CD14-positive monocyte (primary cell): ENCODE measurements around the gene GLRX5. TPM values are rescaled to one million over a fixed set of nuclear protein-coding genes. Genes with fewer than 3 reads are reported as not detected.
A peak's percentile ranks its signal among the peaks of the same experiment; 100 is the strongest.

Experiments
- DNase-seq, 3 donors: peaks; one replicate each; pipeline ENCODE4 v3.0.0-alpha.2; 2011 to 2022
- H2AFZ ChIP-seq: 2 replicates; pipeline ENCODE4 v1.6.0; 2012; ENCODE audit warnings: mild to moderate bottlenecking, low read depth, low read length, inconsistent platforms; ENCODE audit not compliant: insufficient read depth, poor library complexity, severe bottlenecking
- H3K27ac ChIP-seq, 2 donors: 1 replicate in 1 of 2; 2 replicates in 1 of 2; pipeline ENCODE4 v1.5.1; 2012 to 2013; ENCODE audit warnings: low read length in 2 of 2, control low read depth in 1 of 2, inconsistent platforms in 1 of 2, low read depth in 1 of 2, mild to moderate bottlenecking in 1 of 2
- H3K27me3 ChIP-seq, 2 donors: one replicate each; pipeline versions ENCODE4 v1.6.0 to v1.6.1; 2011 to 2013; ENCODE audit warnings: low read length in 2 of 2; ENCODE audit not compliant: control insufficient read depth in 2 of 2, insufficient read depth in 2 of 2
- H3K36me3 ChIP-seq, 2 donors: replicated peaks in 1 of 2; 1 replicate in 1 of 2; 2 replicates in 1 of 2; pipeline versions ENCODE4 v1.5.1 to v1.6.1; 2012 to 2013; ENCODE audit warnings: low read length in 2 of 2, control low read depth in 1 of 2, inconsistent platforms in 1 of 2, mild to moderate bottlenecking in 1 of 2; ENCODE audit not compliant: insufficient read depth in 2 of 2, control insufficient read depth in 1 of 2
- H3K4me1 ChIP-seq, 2 donors: 1 replicate in 1 of 2; 2 replicates in 1 of 2; pipeline versions ENCODE4 v1.5.1 to v1.6.1; 2012 to 2013; ENCODE audit warnings: low read length in 2 of 2, control low read depth in 1 of 2, inconsistent platforms in 1 of 2, mild to moderate bottlenecking in 1 of 2, moderate library complexity in 1 of 2; ENCODE audit not compliant: insufficient read depth in 2 of 2, control insufficient read depth in 1 of 2
- H3K4me2 ChIP-seq: replicated peaks from 2 replicates; pipeline ENCODE3; 2012; ENCODE audit warnings: low read length, moderate library complexity, mild to moderate bottlenecking; ENCODE audit not compliant: poor library complexity, severe bottlenecking; ENCODE audit errors: extremely low read depth
- H3K4me3 ChIP-seq, 3 experiments: fragments of 200-600 bp in 1 of 3; sonication (generic) in 1 of 3; replicated peaks in 1 of 3; 1 replicate in 2 of 3; 2 replicates in 1 of 3; pipeline ENCODE4 v1.5.1; 2011 to 2013; ENCODE audit warnings: low read length in 3 of 3, mild to moderate bottlenecking in 3 of 3, control low read depth in 2 of 3, low read depth in 2 of 3, inconsistent platforms in 1 of 3, moderate library complexity in 1 of 3
- H3K79me2 ChIP-seq: 2 replicates; pipeline ENCODE4 v1.6.0; 2012; ENCODE audit warnings: mild to moderate bottlenecking, control low read depth, inconsistent platforms, low read length, moderate library complexity; ENCODE audit not compliant: insufficient read depth
- H3K9ac ChIP-seq: 2 replicates; pipeline ENCODE4 v1.6.0; 2017; ENCODE audit warnings: low read length, mild to moderate bottlenecking; ENCODE audit not compliant: insufficient read depth, poor library complexity, severe bottlenecking
- H3K9me3 ChIP-seq, 2 donors: replicated peaks in 1 of 2; 1 replicate in 1 of 2; 2 replicates in 1 of 2; pipeline versions ENCODE4 v1.5.1 to v1.6.1; 2012 to 2013; ENCODE audit warnings: low read length in 2 of 2, control low read depth in 1 of 2; ENCODE audit not compliant: control insufficient read depth in 1 of 2, insufficient read depth in 1 of 2
- H4K20me1 ChIP-seq: 2 replicates; pipeline ENCODE4 v1.6.0; 2012; ENCODE audit warnings: mild to moderate bottlenecking, low read length, control low read depth, moderate library complexity; ENCODE audit not compliant: insufficient read depth
- H3K27ac Mint-ChIP-seq, 7 donors: one replicate each; pipeline ENCODE4 v1.8.0; 2020; ENCODE audit warnings: mild to moderate bottlenecking in 7 of 7, mixed read lengths in 7 of 7, moderate library complexity in 6 of 7, inconsistent platforms in 2 of 7
- H3K27me3 Mint-ChIP-seq, 3 donors: one replicate each; pipeline ENCODE4 v1.8.0; 2021 to 2022; ENCODE audit warnings: low read depth in 3 of 3, mild to moderate bottlenecking in 3 of 3, mixed read lengths in 3 of 3, moderate library complexity in 3 of 3, inconsistent platforms in 1 of 3
- H3K36me3 Mint-ChIP-seq, 2 donors: one replicate each; pipeline ENCODE4 v1.8.0; 2020; ENCODE audit warnings: mixed read lengths in 2 of 2, inconsistent platforms in 1 of 2, mild to moderate bottlenecking in 1 of 2
- H3K4me1 Mint-ChIP-seq: one replicate; pipeline ENCODE4 v1.8.0; 2020; ENCODE audit warnings: mild to moderate bottlenecking, mixed read lengths
- H3K4me3 Mint-ChIP-seq, 2 donors: one replicate each; pipeline ENCODE4 v1.8.0; 2020; ENCODE audit warnings: mild to moderate bottlenecking in 2 of 2, mixed read lengths in 2 of 2, moderate library complexity in 1 of 2
- H3K9me3 Mint-ChIP-seq, 7 donors: one replicate each; pipeline ENCODE4 v1.8.0; 2020 to 2022; ENCODE audit warnings: mixed read lengths in 7 of 7, mild to moderate bottlenecking in 6 of 7, moderate library complexity in 6 of 7, inconsistent platforms in 2 of 7
- WGBS: methylation state at CpG from one replicate; pipeline ENCODE4 v1.1.5; 2013; ENCODE audit warnings: missing lambda C conversion rate; ENCODE audit not compliant: insufficient coverage; 5-methylcytosine and 5-hydroxymethylcytosine counted together
- intact Hi-C, 2 donors: fragments of 100-400 bp; cut with micrococcal nuclease; formaldehyde crosslinking; loops; one replicate each; pipeline versions ENCODE4 v1.15.0 to v1.15.1; 2023
- polyA minus RNA-seq: library from RNA; depleted of rRNA, polyadenylated mRNA; stranded (reverse); fragments of >200 nt; gene quantifications from 2 replicates; pipeline ENCODE4 v1.2.3, GENCODE V29; 2012
- polyA plus RNA-seq, 3 donors: library from polyadenylated mRNA; depleted of rRNA in 1 of 3; unstranded in 2 of 3; stranded (reverse) in 1 of 3; fragments of 300-500 nt in 2 of 3; fragments of >200 nt in 1 of 3; fragmentation: Illumina TruSeq in 2 of 3; gene quantifications; 1 replicate in 2 of 3; 2 replicates in 1 of 3; pipeline ENCODE4 v1.2.3, GENCODE V29; 2012 to 2021
- total RNA-seq, 12 experiments: library from RNA in 1 of 12; stranded (reverse) in 1 of 12; fragments of 120-200 nt in 1 of 12; gene quantifications; one replicate each; pipeline ENCODE4 v1.2.4 and lab custom pipeline; 2013 to 2026; ENCODE audit warnings: mixed read lengths in 6 of 12, inconsistent platforms in 1 of 12
- TF ChIP-seq, protein P1 (sequence below): fragments of 200-600 bp; IDR thresholded peaks from one replicate; pipeline ENCODE4 v1.8.0; 2022; ENCODE audit warnings: antibody characterized with exemption, mild to moderate bottlenecking

GLRX5 gene
- 28.6 TPM for total RNA-seq (2013)
- polyA plus RNA-seq = 10 to 100 TPM; 10.9 to 43.1 (median 31.1) TPM
- 6.4 and 13.1 TPM in 2 replicates for polyA minus RNA-seq
- 2.2 to 14.3 (median 9.2) reads per million in 11 experiments for total RNA-seq (lab: John Stamatoyannopoulos, UW)

DNA sequence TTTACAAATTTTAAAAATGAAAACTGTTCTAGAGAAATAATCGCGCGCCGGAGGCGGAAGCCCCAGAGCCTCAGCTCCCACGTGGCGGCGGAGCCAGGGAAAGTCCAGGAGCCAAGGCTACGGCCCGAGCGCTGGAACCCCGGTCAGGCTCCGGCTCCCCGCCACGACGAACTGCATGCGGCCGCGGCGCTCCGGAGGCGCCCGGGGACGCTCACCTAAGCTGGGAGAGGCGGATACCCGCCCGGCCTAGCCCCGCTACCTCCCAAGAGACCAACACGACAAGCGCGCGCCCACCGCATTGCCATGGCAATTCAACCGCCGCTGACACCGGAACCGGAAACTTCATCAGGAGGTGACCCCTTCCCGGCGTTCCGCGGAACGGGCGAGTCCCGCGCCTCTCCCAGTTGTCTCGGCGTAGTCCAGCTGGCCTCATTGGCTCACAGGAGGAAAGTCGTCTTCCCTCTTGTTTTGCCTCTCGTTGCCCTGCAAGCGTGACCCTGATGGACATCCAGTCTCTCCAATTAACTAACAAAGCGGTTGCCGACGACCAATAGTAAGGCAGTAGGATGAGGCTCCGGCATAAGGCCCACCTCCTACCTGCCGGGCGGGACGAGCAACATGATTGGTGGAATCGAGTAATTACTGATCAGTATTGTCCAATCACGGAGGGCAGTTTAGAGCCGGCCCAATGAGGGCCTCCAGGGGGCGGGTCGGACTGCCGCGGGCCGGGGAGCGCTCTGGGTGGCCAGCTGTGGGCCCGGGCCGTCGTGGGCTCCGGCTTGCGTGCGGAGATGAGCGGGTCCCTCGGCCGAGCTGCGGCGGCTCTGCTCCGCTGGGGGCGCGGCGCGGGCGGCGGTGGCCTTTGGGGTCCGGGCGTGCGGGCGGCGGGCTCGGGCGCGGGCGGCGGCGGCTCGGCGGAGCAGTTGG, at the start of gene GLRX5:
TSS of gene GLRX5 (plus strand) at position 752 of the 927 bp plus-strand sequence. CDS start at position 792, 40 bp downstream.
- WGBS = under 1% methylated on average over 94 of the region's 97 CpGs
- Mint-ChIP-seq H3K4me3 (peak within 1 kb of the TSS; percentile 93 to 96), H3K36me3 (peaks cover 4 to 17% of the 10 kb centered on the region in 2 donors), H3K4me1 (peaks cover 47% of the 10 kb centered on the region), H3K27me3 (peaks cover 0 to 2% (median 0%) of the 10 kb centered on the region in 3 donors), H3K27ac (peak within 1 kb of the TSS; percentile 88 to 95 (median 92)), H3K9me3 (no peaks in the 10 kb centered on the region)
- Histone ChIP-seq H3K27me3 (no peaks in the 10 kb centered on the region), H4K20me1 (peaks cover 19% of the 10 kb centered on the region), H3K79me2 (peaks cover 89% of the 10 kb centered on the region), H3K27ac (peak within 1 kb of the TSS; percentile 58 to 83), H2AFZ (peak within 1 kb of the TSS; percentile 84), H3K4me1 (peaks cover 28 to 34% of the 10 kb centered on the region in 2 donors), H3K9me3 (no peaks in the 10 kb centered on the region), H3K4me2 (peak within 1 kb of the TSS; percentile 93), H3K9ac (peak within 1 kb of the TSS; percentile 83), H3K4me3 (peak within 1 kb of the TSS; percentile 73 to 90 (median 83)), H3K36me3 (peaks cover 0 to 3% of the 10 kb centered on the region in 2 donors)
- intact Hi-C loops = loop anchor here (2.0 to 5.0 kb wide), 2 partner anchors 37 to 92 kb away; no protein-coding TSS in a partner anchor
- TF ChIP-seq, protein P1, sequence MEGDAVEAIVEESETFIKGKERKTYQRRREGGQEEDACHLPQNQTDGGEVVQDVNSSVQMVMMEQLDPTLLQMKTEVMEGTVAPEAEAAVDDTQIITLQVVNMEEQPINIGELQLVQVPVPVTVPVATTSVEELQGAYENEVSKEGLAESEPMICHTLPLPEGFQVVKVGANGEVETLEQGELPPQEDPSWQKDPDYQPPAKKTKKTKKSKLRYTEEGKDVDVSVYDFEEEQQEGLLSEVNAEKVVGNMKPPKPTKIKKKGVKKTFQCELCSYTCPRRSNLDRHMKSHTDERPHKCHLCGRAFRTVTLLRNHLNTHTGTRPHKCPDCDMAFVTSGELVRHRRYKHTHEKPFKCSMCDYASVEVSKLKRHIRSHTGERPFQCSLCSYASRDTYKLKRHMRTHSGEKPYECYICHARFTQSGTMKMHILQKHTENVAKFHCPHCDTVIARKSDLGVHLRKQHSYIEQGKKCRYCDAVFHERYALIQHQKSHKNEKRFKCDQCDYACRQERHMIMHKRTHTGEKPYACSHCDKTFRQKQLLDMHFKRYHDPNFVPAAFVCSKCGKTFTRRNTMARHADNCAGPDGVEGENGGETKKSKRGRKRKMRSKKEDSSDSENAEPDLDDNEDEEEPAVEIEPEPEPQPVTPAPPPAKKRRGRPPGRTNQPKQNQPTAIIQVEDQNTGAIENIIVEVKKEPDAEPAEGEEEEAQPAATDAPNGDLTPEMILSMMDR = no peak
- DNase-seq = peak; percentile 99 to 100 (median 99)

- Histone ChIP-seq H3K4me3 (no peak overlapping the region), H3K27me3 (no peaks in the 10 kb centered on the region), H3K9me3 (no peaks in the 10 kb centered on the region), H3K4me2 (no peak overlapping the region), H3K9ac (no peak overlapping the region), H2AFZ (no peak overlapping the region), H4K20me1 (peaks cover 100% of the 10 kb centered on the region), H3K4me1 (peaks cover 5 to 9% of the 10 kb centered on the region in 2 donors), H3K36me3 (peaks cover 35 to 56% of the 10 kb centered on the region in 2 donors), H3K79me2 (peaks cover 100% of the 10 kb centered on the region), H3K27ac (peak overlapping the region in 1 of 2 donors; percentile 13)
- Mint-ChIP-seq H3K4me3 (no peak overlapping the region), H3K36me3 (peaks cover 34 to 66% of the 10 kb centered on the region in 2 donors), H3K4me1 (peaks cover 40% of the 10 kb centered on the region), H3K27me3 (no peaks in the 10 kb centered on the region), H3K27ac (peak overlapping the region in 5 of 7 donors; percentile 13 to 78 (median 43)), H3K9me3 (no peaks in the 10 kb centered on the region)
- WGBS = 100% methylated on average over 7 of the region's 7 CpGs
- intact Hi-C loops = no loop called here
- DNase-seq = no peak
- TF ChIP-seq, protein P1 = no peak
Measured at GRCh38 chr14:95485222-95485819, 49.5 kb upstream of the GLRX5 start.
